Mucosa of rectum (tissue), 2 donors: ENCODE measurements around the gene EFHC1.

ENCODE experiments used
- H3K27ac ChIP-seq, 2 donors: one replicate each; pipeline ENCODE4 v1.7.0; 2013; ENCODE audit warnings: inconsistent platforms in 2 of 2, low read depth in 2 of 2, low read length in 2 of 2
- H3K27me3 ChIP-seq, 2 donors: one replicate each; pipeline ENCODE4 v1.7.0; 2013; ENCODE audit warnings: low read length in 2 of 2; ENCODE audit not compliant: control insufficient read depth in 2 of 2, insufficient read depth in 2 of 2
- H3K36me3 ChIP-seq, 2 donors: one replicate each; pipeline ENCODE4 v1.7.0; 2013; ENCODE audit warnings: low read length in 2 of 2; ENCODE audit not compliant: control insufficient read depth in 2 of 2, insufficient read depth in 2 of 2
- H3K4me1 ChIP-seq, 2 donors: one replicate each; pipeline ENCODE4 v1.7.0; 2013; ENCODE audit warnings: low read length in 2 of 2, mild to moderate bottlenecking in 1 of 2; ENCODE audit not compliant: control insufficient read depth in 2 of 2, insufficient read depth in 2 of 2
- H3K4me3 ChIP-seq, 2 donors: one replicate each; pipeline ENCODE4 v1.7.0; 2013; ENCODE audit warnings: low read length in 2 of 2
- H3K9ac ChIP-seq, 2 donors: one replicate each; pipeline ENCODE4 v1.7.0; 2013; ENCODE audit warnings: low read length in 2 of 2, low read depth in 1 of 2, mild to moderate bottlenecking in 1 of 2
- H3K9me3 ChIP-seq, 2 donors: one replicate each; pipeline ENCODE4 v1.7.0; 2013; ENCODE audit warnings: low read length in 2 of 2; ENCODE audit not compliant: control insufficient read depth in 2 of 2
- donor health status: healthy.
- donor health status: Normal muscosa, but diverticular disease.

The EFHC1 gene

GRCh38 chr6:52548999-52549398 is 128.9 kb downstream of the EFHC1 start:
- no peak overlapping the region for H3K27ac ChIP-seq
- H3K9ac ChIP-seq: no peak overlapping the region
- H3K36me3 ChIP-seq: no peaks in the 10 kb centered on the region
- no peaks in the 10 kb centered on the region for H3K9me3 ChIP-seq
- no peaks in the 10 kb centered on the region for H3K27me3 ChIP-seq
- peaks cover 51 to 66% of the 10 kb centered on the region in 2 donors for H3K4me1 ChIP-seq
- no peak overlapping the region for H3K4me3 ChIP-seq

GRCh38 chr6:52549428-52549827 is 129.3 kb downstream of the EFHC1 start:
- H3K27me3 ChIP-seq: no peaks in the 10 kb centered on the region
- H3K4me1 ChIP-seq: peaks cover 49 to 61% of the 10 kb centered on the region in 2 donors
- no peaks in the 10 kb centered on the region for H3K9me3 ChIP-seq
- no peak overlapping the region for H3K27ac ChIP-seq
- no peak overlapping the region for H3K4me3 ChIP-seq
- H3K9ac ChIP-seq: no peak overlapping the region
- no peaks in the 10 kb centered on the region for H3K36me3 ChIP-seq

GRCh38 chr6:52550014-52550575 is 130.0 kb downstream of the EFHC1 start:
- H3K4me1 ChIP-seq: peaks cover 47 to 58% of the 10 kb centered on the region in 2 donors
- no peaks in the 10 kb centered on the region for H3K9me3 ChIP-seq
- H3K4me3 ChIP-seq: peak overlapping the region in 1 of 2 donors; percentile 48
- H3K27me3 ChIP-seq: no peaks in the 10 kb centered on the region
- H3K27ac ChIP-seq: peak overlapping the region; percentile 49 to 56
- H3K36me3 ChIP-seq: no peaks in the 10 kb centered on the region
- peak overlapping the region in 1 of 2 donors; percentile 7 for H3K9ac ChIP-seq

DNA sequence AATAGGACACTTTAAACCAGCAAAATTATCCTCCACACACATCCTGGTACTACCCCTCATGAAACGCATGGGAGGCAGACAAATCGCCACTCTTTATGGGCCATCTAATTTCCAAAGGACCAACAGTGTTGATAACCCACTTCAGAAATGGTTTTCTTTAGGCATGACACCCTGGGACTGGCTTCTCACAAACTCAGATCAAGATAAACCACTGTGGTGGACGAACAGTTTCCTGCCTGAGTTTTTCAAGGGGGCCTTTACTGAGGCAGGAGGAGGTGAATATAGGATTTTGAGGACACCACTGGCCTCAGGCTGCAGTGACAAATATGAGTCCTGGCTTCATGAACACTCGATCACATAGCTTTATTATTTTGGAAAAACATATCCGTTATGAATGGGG is 130.7 kb downstream of the EFHC1 start:
- Histone ChIP-seq H3K27ac (peak overlapping the region; percentile 25 to 59), H3K9ac (no peak overlapping the region), H3K4me3 (no peak overlapping the region)

GRCh38 chr6:52551483-52552277 is 131.5 kb downstream of the EFHC1 start:
- no peaks in the 10 kb centered on the region for H3K9me3 ChIP-seq
- peak overlapping the region; percentile 8 to 48 for H3K9ac ChIP-seq
- peak overlapping the region; percentile 14 to 38 for H3K4me3 ChIP-seq
- no peaks in the 10 kb centered on the region for H3K27me3 ChIP-seq
- peak overlapping the region; percentile 48 to 59 for H3K27ac ChIP-seq
- H3K36me3 ChIP-seq: no peaks in the 10 kb centered on the region
- H3K4me1 ChIP-seq: peaks cover 47 to 55% of the 10 kb centered on the region in 2 donors

More for the DNA sequence above, 130.7 kb downstream of the EFHC1 start:
- Histone ChIP-seq H3K9me3 (no peaks in the 10 kb centered on the region), H3K27me3 (no peaks in the 10 kb centered on the region), H3K36me3 (no peaks in the 10 kb centered on the region), H3K4me1 (peaks cover 47 to 58% of the 10 kb centered on the region in 2 donors)

DNA sequence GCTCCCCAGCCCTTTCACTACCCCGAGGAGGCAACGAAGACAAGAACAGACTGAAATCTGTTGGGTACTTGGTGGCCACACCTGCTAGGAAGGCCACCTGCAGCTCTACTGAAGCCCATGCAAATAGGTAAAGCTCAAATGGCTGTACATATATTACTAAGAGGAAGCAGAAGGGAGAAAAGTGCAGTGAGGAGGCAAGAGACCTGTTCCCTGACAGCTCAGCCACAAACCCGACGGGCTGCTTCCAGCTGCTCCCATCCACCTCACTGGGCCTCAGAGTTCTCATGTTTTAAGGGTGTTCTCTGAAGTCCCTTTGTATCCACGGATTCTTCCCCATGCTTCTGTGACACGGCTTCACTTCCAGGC is 132.1 kb downstream of the EFHC1 start:
- peaks cover 42 to 49% of the 10 kb centered on the region in 2 donors for H3K4me1 ChIP-seq
- H3K27me3 ChIP-seq: no peaks in the 10 kb centered on the region
- no peaks in the 10 kb centered on the region for H3K9me3 ChIP-seq
- H3K4me3 ChIP-seq: peak overlapping the region in 1 of 2 donors; percentile 14
- H3K27ac ChIP-seq: peak overlapping the region; percentile 48 to 59
- peak overlapping the region; percentile 8 to 48 for H3K9ac ChIP-seq
- H3K36me3 ChIP-seq: no peaks in the 10 kb centered on the region

DNA sequence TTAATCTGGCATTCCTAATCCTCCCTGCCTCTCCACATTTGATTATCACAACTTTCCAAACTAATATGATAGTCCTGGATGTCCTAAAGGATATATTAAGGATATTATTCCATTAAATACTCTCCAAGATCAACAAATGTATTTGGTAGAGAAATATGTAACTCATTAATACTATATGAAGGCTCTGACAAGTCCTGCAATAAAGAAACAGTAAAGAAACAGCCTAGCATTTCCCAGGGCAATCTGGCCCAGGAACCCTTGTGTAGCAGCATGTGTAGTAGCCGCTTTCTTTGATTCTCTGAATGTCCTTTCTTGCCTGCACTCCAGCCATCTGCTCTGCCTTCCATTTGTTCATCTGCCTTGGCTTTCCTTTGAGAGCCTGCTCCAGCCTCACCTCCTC is 133.0 kb downstream of the EFHC1 start:
- H3K4me1 ChIP-seq: peaks cover 33 to 43% of the 10 kb centered on the region in 2 donors
- no peak overlapping the region for H3K27ac ChIP-seq
- H3K27me3 ChIP-seq: no peaks in the 10 kb centered on the region
- H3K4me3 ChIP-seq: no peak overlapping the region
- no peaks in the 10 kb centered on the region for H3K9me3 ChIP-seq
- no peaks in the 10 kb centered on the region for H3K36me3 ChIP-seq
- H3K9ac ChIP-seq: no peak overlapping the region

DNA sequence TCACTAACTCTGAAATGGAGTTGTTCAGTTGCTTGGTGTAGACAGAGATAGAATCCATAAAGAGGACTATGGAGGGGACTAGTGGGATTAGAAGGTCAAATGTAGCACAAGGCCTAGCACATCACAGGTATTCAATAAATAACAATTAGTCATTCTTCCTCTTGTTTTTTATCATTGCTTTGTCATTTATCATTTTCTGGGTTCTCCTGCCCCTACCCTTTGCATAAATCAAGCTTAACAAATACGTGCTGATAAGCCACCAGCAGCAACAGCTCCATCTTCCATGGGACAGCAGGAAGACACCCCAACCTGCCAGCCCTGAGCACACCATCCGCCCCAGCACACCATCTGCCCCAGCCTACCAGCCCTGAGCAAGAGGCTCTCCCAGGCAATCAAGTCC is 133.6 kb downstream of the EFHC1 start:
- H3K27ac ChIP-seq: no peak overlapping the region
- no peaks in the 10 kb centered on the region for H3K27me3 ChIP-seq
- no peak overlapping the region for H3K9ac ChIP-seq
- peaks cover 29 to 39% of the 10 kb centered on the region in 2 donors for H3K4me1 ChIP-seq
- no peak overlapping the region for H3K4me3 ChIP-seq
- no peaks in the 10 kb centered on the region for H3K9me3 ChIP-seq
- no peaks in the 10 kb centered on the region for H3K36me3 ChIP-seq

DNA sequence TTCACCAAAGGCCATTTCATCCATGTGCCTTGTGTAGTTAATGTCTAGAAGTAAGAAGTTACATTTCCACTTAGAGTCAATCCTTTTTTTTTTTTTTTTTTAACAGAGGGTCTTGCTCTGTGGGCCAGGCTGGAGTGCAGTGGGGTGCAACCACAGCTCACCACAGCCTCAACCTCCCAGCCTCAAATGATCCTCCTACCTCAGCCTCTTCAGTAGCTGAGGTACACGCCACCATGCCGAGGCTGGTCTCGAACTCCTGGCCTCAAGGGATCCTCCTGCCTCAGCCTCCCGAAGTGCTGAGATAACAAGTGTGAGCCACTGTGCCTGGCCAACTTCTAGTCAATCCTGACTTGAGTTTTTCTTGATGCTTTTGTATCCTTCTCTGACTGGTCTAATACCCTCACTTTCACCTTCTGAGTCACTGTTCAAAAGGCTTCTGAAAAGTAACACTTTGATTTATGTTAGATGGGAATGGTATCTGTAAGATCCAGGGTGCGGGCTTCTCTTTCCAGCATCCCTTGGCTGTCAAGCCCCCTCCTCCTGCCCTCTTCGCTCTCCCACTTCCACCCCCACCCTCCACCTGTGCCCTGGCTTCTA is 134.6 kb downstream of the EFHC1 start:
- no peaks in the 10 kb centered on the region for H3K36me3 ChIP-seq
- no peak overlapping the region for H3K4me3 ChIP-seq
- H3K9me3 ChIP-seq: no peaks in the 10 kb centered on the region
- H3K4me1 ChIP-seq: peaks cover 27 to 34% of the 10 kb centered on the region in 2 donors
- H3K9ac ChIP-seq: no peak overlapping the region
- H3K27me3 ChIP-seq: no peaks in the 10 kb centered on the region
- H3K27ac ChIP-seq: no peak overlapping the region

GRCh38 chr6:52555518-52556233 is 135.5 kb downstream of the EFHC1 start:
- H3K27me3 ChIP-seq: no peaks in the 10 kb centered on the region
- no peaks in the 10 kb centered on the region for H3K36me3 ChIP-seq
- no peak overlapping the region for H3K27ac ChIP-seq
- no peak overlapping the region for H3K9ac ChIP-seq
- no peaks in the 10 kb centered on the region for H3K9me3 ChIP-seq
- H3K4me1 ChIP-seq: peaks cover 18 to 27% of the 10 kb centered on the region in 2 donors
- H3K4me3 ChIP-seq: no peak overlapping the region
